DMS79 treated with DMSO at 0.1 percent for 48 hours (cell line): ENCODE measurements around the gene OSBPL7.

Experiments
- DNase-seq: peaks from one replicate; lab custom pipeline; 2025; lab: John Stamatoyannopoulos, UW

OSBPL7 gene

GRCh38 chr17:47763913-47764582, 57.5 kb downstream of the OSBPL7 start:
- DNase-seq = no peak

- DNase-seq = no peak
Observed at GRCh38 chr17:47762728-47763127, 58.9 kb downstream of the OSBPL7 start.

DNA sequence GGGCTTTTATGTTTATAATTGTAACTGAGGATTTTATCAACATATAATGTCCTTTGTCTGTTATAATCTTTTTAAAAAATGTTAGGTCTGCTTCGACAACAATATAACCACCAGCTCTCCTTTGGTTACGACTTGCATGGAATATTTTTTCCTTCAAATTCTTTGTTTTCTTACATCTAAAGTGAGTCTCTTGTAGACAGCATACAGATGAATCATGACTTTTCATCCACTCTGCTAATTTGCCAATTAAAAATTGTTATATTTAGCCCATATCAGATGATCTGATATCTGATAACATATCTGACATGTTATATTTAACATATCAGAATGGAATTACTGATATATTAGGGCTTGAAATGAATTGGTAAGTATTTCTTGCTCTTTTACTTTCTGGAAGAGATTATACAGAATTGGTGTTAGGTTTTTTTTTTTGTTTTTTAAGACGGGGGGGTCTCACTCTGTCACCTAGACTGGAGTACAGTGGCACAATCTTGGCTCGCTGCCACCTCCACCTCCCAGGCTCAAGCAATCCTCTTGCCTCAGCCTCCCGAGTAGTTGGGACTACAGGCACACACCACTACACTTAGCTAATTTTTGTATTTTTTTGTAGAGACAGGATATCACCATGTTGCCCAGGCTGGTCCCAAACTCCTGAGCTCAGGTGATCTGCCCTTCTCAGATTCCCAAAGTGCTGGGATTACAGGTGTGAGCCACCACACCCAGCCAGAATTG, 61.0 kb downstream of the OSBPL7 start:
- DNase-seq = no peak

- DNase-seq = no peak
Observed at GRCh38 chr17:47757386-47757785, 64.2 kb downstream of the OSBPL7 start.
